H1 (cell line): ENCODE measurements around the gene ZNF74. TPM values are rescaled to one million over a fixed set of nuclear protein-coding genes. Genes with fewer than 3 reads are reported as not detected.

Source experiments
- CTCF ChIA-PET: fragments of 300-600 bp; sonication (Branson Sonifier 250); formaldehyde crosslinking; loops from one replicate; lab custom pipeline; 2021; ENCODE audit not compliant: partially characterized antibody; lab: Charles Lee
- POLR2A ChIA-PET: fragments of 300-600 bp; sonication (Branson Sonifier 250); formaldehyde crosslinking; loops from one replicate; lab custom pipeline; 2021; ENCODE audit warnings: inconsistent platforms; ENCODE audit not compliant: partially characterized antibody; lab: Charles Lee
- DNase-seq, 2 experiments: peaks; one replicate each; pipeline versions ENCODE4 v3.0.0 to v3.0.0-alpha.2; 2010 to 2022; ENCODE audit warnings: low spot score in 2 of 2, low read depth in 1 of 2, mixed read lengths in 1 of 2
- FAIRE-seq: peaks from 2 replicates; lab custom pipeline; 2011; peaks lifted over from hg19 to GRCh38; lab: Jason Lieb, UNC
- H2AFZ ChIP-seq: 2 replicates; pipeline ENCODE4 v1.8.1; 2012; ENCODE audit warnings: low read length, inconsistent platforms
- H2AK5ac ChIP-seq: 2 replicates; pipeline ENCODE4 v1.6.1; 2013; ENCODE audit warnings: low read depth, low read length
- H2BK120ac ChIP-seq: replicated peaks from 2 replicates; pipeline ENCODE3; 2013; ENCODE audit warnings: low read depth, low read length, inconsistent platforms
- H2BK12ac ChIP-seq: 2 replicates; pipeline ENCODE4 v1.6.1; 2013; ENCODE audit warnings: low read depth, low read length
- H2BK15ac ChIP-seq: 2 replicates; pipeline ENCODE4 v1.6.1; 2013; ENCODE audit warnings: low read length
- H2BK20ac ChIP-seq: 2 replicates; pipeline ENCODE4 v1.6.1; 2013; ENCODE audit warnings: low read length
- H2BK5ac ChIP-seq: 2 replicates; pipeline ENCODE4 v1.6.1; 2013; ENCODE audit warnings: low read depth, low read length
- H3K14ac ChIP-seq: 2 replicates; pipeline ENCODE4 v1.6.1; 2013; ENCODE audit warnings: inconsistent platforms; ENCODE audit not compliant: insufficient read length
- H3K18ac ChIP-seq: 2 replicates; pipeline ENCODE4 v1.6.1; 2013; ENCODE audit warnings: low read length; ENCODE audit errors: extremely low read depth
- H3K23ac ChIP-seq: 2 replicates; pipeline ENCODE4 v1.6.1; 2013; ENCODE audit warnings: inconsistent platforms; ENCODE audit not compliant: insufficient read length
- H3K23me2 ChIP-seq: 2 replicates; pipeline ENCODE4 v1.6.1; 2013; ENCODE audit warnings: low read depth, low read length
- H3K27ac ChIP-seq: 2 replicates; pipeline ENCODE4 v1.6.1; 2011; ENCODE audit warnings: low read depth, low read length, inconsistent platforms
- H3K27me3 ChIP-seq, 4 experiments: replicated peaks in 1 of 4; 1 replicate in 1 of 4; 2 replicates in 3 of 4; pipeline versions ENCODE4 v1.6.1 to v1.8.1; 2011 to 2013; ENCODE audit warnings: low read length in 3 of 4, mild to moderate bottlenecking in 3 of 4, inconsistent platforms in 2 of 4, mixed read lengths in 2 of 4, moderate library complexity in 1 of 4; ENCODE audit not compliant: control insufficient read depth in 3 of 4, insufficient read depth in 3 of 4; ENCODE audit errors: extremely low read depth in 1 of 4
- H3K36me3 ChIP-seq, 4 experiments: 2 replicates each; pipeline versions ENCODE4 v1.6.1 to v1.8.1; 2011 to 2013; ENCODE audit warnings: mild to moderate bottlenecking in 4 of 4, low read length in 3 of 4, moderate library complexity in 2 of 4, control low read depth in 1 of 4, inconsistent platforms in 1 of 4; ENCODE audit not compliant: insufficient read depth in 4 of 4, control insufficient read depth in 2 of 4
- H3K4ac ChIP-seq: replicated peaks from 2 replicates; pipeline ENCODE3; 2013; ENCODE audit warnings: low read length, low read depth, mixed read lengths, inconsistent platforms; ENCODE audit not compliant: insufficient read length
- H3K4me1 ChIP-seq, 4 experiments: replicated peaks in 1 of 4; 1 replicate in 1 of 4; 2 replicates in 3 of 4; pipeline versions ENCODE4 v1.6.1 to v1.8.1; 2011 to 2013; ENCODE audit warnings: low read length in 3 of 4, inconsistent platforms in 2 of 4, mixed read lengths in 1 of 4; ENCODE audit not compliant: insufficient read depth in 4 of 4, control insufficient read depth in 3 of 4
- H3K4me2 ChIP-seq, 2 experiments: 2 replicates each; pipeline versions ENCODE4 v1.6.1 to v1.8.1; 2011 to 2013; ENCODE audit warnings: low read depth in 2 of 2, low read length in 2 of 2, control low read depth in 1 of 2, inconsistent platforms in 1 of 2, mild to moderate bottlenecking in 1 of 2; ENCODE audit not compliant: insufficient read depth in 1 of 2
- H3K4me3 ChIP-seq, 4 experiments: fragments of 200-600, 300-600 bp in 1 of 4; sonication (generic), shearing (Covaris generic), sonication (Bioruptor Twin) in 1 of 4; 2 replicates each; pipeline versions ENCODE4 v1.5.1 to v1.8.1; 2011 to 2016; ENCODE audit warnings: low read length in 4 of 4, low read depth in 3 of 4, control low read depth in 2 of 4, inconsistent platforms in 2 of 4, mild to moderate bottlenecking in 2 of 4, mixed read lengths in 1 of 4, moderate library complexity in 1 of 4; ENCODE audit not compliant: insufficient read depth in 2 of 4; ENCODE audit errors: extremely low read depth in 1 of 4
- H3K56ac ChIP-seq: replicated peaks from 2 replicates; pipeline ENCODE3; 2013; ENCODE audit warnings: low read depth, mild to moderate bottlenecking, mixed read lengths, low read length, inconsistent platforms; ENCODE audit not compliant: insufficient read length
- H3K79me1 ChIP-seq: 2 replicates; pipeline ENCODE4 v1.6.1; 2013; ENCODE audit warnings: low read depth, low read length, control low read depth
- H3K79me2 ChIP-seq, 2 experiments: 2 replicates each; pipeline versions ENCODE4 v1.6.1 to v1.8.1; 2012 to 2013; ENCODE audit warnings: low read length in 2 of 2, mild to moderate bottlenecking in 2 of 2, inconsistent platforms in 1 of 2; ENCODE audit not compliant: insufficient read depth in 2 of 2, control insufficient read depth in 1 of 2
- H3K9ac ChIP-seq, 4 experiments: replicated peaks in 1 of 4; 1 replicate in 1 of 4; 2 replicates in 3 of 4; pipeline versions ENCODE4 v1.6.1 to v1.8.1; 2011 to 2013; ENCODE audit warnings: low read depth in 3 of 4, low read length in 3 of 4, control low read depth in 2 of 4, mild to moderate bottlenecking in 2 of 4, moderate library complexity in 2 of 4, inconsistent platforms in 1 of 4; ENCODE audit errors: extremely low read depth in 1 of 4
- H3K9me3 ChIP-seq, 2 experiments: 2 replicates each; pipeline versions ENCODE4 v1.6.1 to v1.8.1; 2012 to 2013; ENCODE audit warnings: mild to moderate bottlenecking in 2 of 2, moderate library complexity in 2 of 2, control low read depth in 1 of 2, inconsistent platforms in 1 of 2, low read depth in 1 of 2, low read length in 1 of 2, mixed read lengths in 1 of 2; ENCODE audit not compliant: insufficient read depth in 2 of 2
- H4K20me1 ChIP-seq, 2 experiments: replicated peaks in 1 of 2; 2 replicates each; pipeline versions ENCODE3 to v1.8.1; 2011 to 2013; ENCODE audit warnings: inconsistent platforms in 2 of 2, low read length in 2 of 2, mild to moderate bottlenecking in 1 of 2; ENCODE audit not compliant: insufficient read depth in 2 of 2, control insufficient read depth in 1 of 2
- H4K5ac ChIP-seq: 2 replicates; pipeline ENCODE4 v1.6.1; 2013; ENCODE audit warnings: low read length, low read depth, mixed read lengths, inconsistent platforms; ENCODE audit not compliant: insufficient read length
- H4K8ac ChIP-seq: 2 replicates; pipeline ENCODE4 v1.8.0; 2013; ENCODE audit warnings: mild to moderate bottlenecking, moderate library complexity, low read length, inconsistent platforms; ENCODE audit not compliant: insufficient read depth; ENCODE audit errors: extremely low read depth
- H4K91ac ChIP-seq: replicated peaks from 2 replicates; pipeline ENCODE3; 2013; ENCODE audit warnings: low read length, mixed read lengths, inconsistent platforms; ENCODE audit not compliant: insufficient read length
- EGR1 ChIP-seq: IDR thresholded peaks from 2 replicates; pipeline ENCODE4 v1.6.1; 2011; ENCODE audit warnings: low read depth, low read length, borderline replicate concordance
- MAFK ChIP-seq: IDR thresholded peaks from 2 replicates; pipeline ENCODE4 v1.6.1; 2012; ENCODE audit warnings: low read depth, mild to moderate bottlenecking, improper control_type of control experiment, low read length
- RBBP5 ChIP-seq: IDR thresholded peaks from 2 replicates; pipeline ENCODE4 v1.7.1; 2012; ENCODE audit warnings: low read depth, mild to moderate bottlenecking, inconsistent platforms, low read length, moderate library complexity, borderline replicate concordance
- WGBS, 2 experiments: shearing (Covaris generic) in 1 of 2; methylation state at CpG; one replicate each; pipeline versions ENCODE4 v1.1.6 to v1.1.7; 2013 to 2015; ENCODE audit warnings: low lambda C conversion rate in 2 of 2, mixed read lengths in 2 of 2, inconsistent platforms in 1 of 2, low coverage in 1 of 2, missing lambda C conversion rate in 1 of 2; ENCODE audit not compliant: insufficient replicate concordance in 2 of 2, insufficient coverage in 1 of 2, insufficient read length in 1 of 2; ENCODE audit errors: extremely low coverage in 1 of 2, missing lambda C conversion rate in 1 of 2; 5-methylcytosine and 5-hydroxymethylcytosine counted together
- polyA plus RNA-seq, 7 experiments: library from polyadenylated mRNA; depleted of rRNA in 3 of 7; stranded (reverse) in 5 of 7; unstranded in 2 of 7; fragments of >200 nt in 5 of 7; fragments of 200-250 nt in 2 of 7; gene quantifications; 1 replicate in 5 of 7; 2 replicates in 1 of 7; 4 replicates in 1 of 7; pipeline versions ENCODE4 v1.2.1 to v1.2.3, GENCODE V29; 2011 to 2013; ENCODE audit warnings: missing spikeins in 2 of 7, mixed read lengths in 2 of 7
- total RNA-seq: library from RNA; stranded (reverse); fragmentation: NEBNext Ultra II Directional; extraction: Animal tissue kit (Norgen Biotek cat#: 25700); gene quantifications from 2 replicates; pipeline ENCODE4 v1.2.1, GENCODE V29; 2021
- TF ChIP-seq, protein P1 (sequence below), 3 experiments: IDR thresholded peaks; 1 replicate in 2 of 3; 2 replicates in 1 of 3; pipeline versions ENCODE4 v1.5.1 to v1.6.1; 2011; ENCODE audit warnings: low read length in 3 of 3, mild to moderate bottlenecking in 3 of 3, inconsistent platforms in 2 of 3, low read depth in 1 of 3, moderate library complexity in 1 of 3; ENCODE audit not compliant: insufficient read depth in 1 of 3; ENCODE audit errors: control extremely low read depth in 1 of 3

Gene ZNF74
- total and polyA plus RNA-seq, 2 of the 8 experiments (the other 6 are each of a cell fraction or from before 2014, with no cell fraction given) = 29.7 to 45.7 TPM

DNA sequence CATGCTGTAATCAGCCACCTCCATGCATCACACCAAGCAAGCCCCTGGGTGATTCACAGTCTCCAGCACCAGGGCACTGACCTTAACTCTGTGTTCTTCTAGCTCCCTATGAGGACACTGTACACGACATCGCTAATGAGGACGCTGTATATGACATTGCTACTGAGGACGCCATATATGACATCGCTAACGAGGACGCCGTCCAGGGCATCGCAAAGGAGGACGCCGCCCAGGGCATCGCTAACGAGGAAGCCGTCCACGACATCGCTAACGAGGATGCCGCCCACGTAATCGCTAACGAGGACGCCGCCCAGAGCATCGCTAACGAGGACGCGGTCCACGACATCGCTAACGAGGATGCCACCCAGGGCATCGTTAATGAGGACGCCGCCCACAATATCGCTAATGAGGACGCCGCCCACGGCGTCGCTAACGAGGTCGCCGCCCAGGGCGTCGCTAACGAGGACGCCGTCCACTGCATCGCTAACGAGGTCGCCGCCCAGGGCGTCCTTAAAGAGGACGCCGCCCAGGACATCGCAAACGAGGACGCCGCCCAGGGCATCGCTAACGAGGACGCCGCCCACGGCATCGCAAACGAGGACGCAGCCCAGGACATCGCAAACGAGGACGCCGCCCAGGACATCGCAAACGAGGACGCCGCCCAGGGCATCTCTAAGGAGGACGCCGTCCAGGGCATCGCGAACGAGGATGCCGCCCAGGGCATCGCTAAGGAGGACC, 39.5 kb upstream of the ZNF74 start:
- Histone ChIP-seq H3K18ac (no peak overlapping the region), H3K36me3 (no peaks in the 10 kb centered on the region), H3K27ac (no peak overlapping the region), H3K9me3 (no peaks in the 10 kb centered on the region), H3K79me2 (no peaks in the 10 kb centered on the region), H2BK5ac (no peak overlapping the region), H2AK5ac (no peak overlapping the region), H2BK20ac (no peak overlapping the region), H4K8ac (no peak overlapping the region), H3K14ac (no peak overlapping the region), H2AFZ (no peak overlapping the region), H3K4me1 (no peaks in the 10 kb centered on the region), H3K56ac (no peak overlapping the region), H3K27me3 (no peaks in the 10 kb centered on the region), H3K4me3 (no peak overlapping the region), H3K4ac (no peak overlapping the region), H4K91ac (no peak overlapping the region), H2BK15ac (no peak overlapping the region; the same call in 1 of the 2 replicates), H3K23me2 (no peaks in the 10 kb centered on the region), H3K9ac (no peak overlapping the region), H2BK12ac (no peak overlapping the region), H2BK120ac (no peak overlapping the region), H3K4me2 (no peak overlapping the region), H3K23ac (no peak overlapping the region), H3K79me1 (no peaks in the 10 kb centered on the region), H4K20me1 (no peaks in the 10 kb centered on the region), H4K5ac (no peak overlapping the region)
- CTCF ChIA-PET = no interaction called here
- 95% methylated on average over 78 of the region's 81 CpGs; no CpG with 5 or more reads in 1 of the 2 experiments for WGBS, 2 experiments
- FAIRE-seq (no peak), DNase-seq (peak in 1 of 2 experiments; percentile 20)
- TF ChIP-seq, protein P1, sequence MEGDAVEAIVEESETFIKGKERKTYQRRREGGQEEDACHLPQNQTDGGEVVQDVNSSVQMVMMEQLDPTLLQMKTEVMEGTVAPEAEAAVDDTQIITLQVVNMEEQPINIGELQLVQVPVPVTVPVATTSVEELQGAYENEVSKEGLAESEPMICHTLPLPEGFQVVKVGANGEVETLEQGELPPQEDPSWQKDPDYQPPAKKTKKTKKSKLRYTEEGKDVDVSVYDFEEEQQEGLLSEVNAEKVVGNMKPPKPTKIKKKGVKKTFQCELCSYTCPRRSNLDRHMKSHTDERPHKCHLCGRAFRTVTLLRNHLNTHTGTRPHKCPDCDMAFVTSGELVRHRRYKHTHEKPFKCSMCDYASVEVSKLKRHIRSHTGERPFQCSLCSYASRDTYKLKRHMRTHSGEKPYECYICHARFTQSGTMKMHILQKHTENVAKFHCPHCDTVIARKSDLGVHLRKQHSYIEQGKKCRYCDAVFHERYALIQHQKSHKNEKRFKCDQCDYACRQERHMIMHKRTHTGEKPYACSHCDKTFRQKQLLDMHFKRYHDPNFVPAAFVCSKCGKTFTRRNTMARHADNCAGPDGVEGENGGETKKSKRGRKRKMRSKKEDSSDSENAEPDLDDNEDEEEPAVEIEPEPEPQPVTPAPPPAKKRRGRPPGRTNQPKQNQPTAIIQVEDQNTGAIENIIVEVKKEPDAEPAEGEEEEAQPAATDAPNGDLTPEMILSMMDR (IDR thresholded peaks at IDR 0.05; ENCODE audit: control extremely low read depth in 1 of 3, insufficient read depth in 1 of 3, low read depth in 1 of 3, low read length in 3 of 3) = no peak
- TF ChIP-seq MAFK (no peak), EGR1 (no peak), RBBP5 (no peak)
- POLR2A ChIA-PET = no interaction called here
